SIG-M5 treated with dmso at 0.1 percent for 504 hours (cell line): Measurements from ENCODE around the gene NECAB3.
"Not testable (repeated sequence)": the region's sequence is repeated elsewhere in the genome, so short reads cannot be mapped to it uniquely, and the experiment has no call there.

Experiments used
- DNase-seq: peaks from one replicate; lab custom pipeline; 2025; ENCODE audit not compliant: unreplicated experiment; lab: John Stamatoyannopoulos, UW

Gene NECAB3, protein sequence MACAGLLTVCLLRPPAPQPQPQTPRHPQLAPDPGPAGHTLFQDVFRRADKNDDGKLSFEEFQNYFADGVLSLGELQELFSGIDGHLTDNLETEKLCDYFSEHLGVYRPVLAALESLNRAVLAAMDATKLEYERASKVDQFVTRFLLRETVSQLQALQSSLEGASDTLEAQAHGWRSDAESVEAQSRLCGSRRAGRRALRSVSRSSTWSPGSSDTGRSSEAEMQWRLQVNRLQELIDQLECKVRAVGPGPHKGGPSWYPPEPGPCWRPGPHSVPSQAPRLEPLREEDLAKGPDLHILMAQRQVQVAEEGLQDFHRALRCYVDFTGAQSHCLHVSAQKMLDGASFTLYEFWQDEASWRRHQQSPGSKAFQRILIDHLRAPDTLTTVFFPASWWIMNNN

DNA sequence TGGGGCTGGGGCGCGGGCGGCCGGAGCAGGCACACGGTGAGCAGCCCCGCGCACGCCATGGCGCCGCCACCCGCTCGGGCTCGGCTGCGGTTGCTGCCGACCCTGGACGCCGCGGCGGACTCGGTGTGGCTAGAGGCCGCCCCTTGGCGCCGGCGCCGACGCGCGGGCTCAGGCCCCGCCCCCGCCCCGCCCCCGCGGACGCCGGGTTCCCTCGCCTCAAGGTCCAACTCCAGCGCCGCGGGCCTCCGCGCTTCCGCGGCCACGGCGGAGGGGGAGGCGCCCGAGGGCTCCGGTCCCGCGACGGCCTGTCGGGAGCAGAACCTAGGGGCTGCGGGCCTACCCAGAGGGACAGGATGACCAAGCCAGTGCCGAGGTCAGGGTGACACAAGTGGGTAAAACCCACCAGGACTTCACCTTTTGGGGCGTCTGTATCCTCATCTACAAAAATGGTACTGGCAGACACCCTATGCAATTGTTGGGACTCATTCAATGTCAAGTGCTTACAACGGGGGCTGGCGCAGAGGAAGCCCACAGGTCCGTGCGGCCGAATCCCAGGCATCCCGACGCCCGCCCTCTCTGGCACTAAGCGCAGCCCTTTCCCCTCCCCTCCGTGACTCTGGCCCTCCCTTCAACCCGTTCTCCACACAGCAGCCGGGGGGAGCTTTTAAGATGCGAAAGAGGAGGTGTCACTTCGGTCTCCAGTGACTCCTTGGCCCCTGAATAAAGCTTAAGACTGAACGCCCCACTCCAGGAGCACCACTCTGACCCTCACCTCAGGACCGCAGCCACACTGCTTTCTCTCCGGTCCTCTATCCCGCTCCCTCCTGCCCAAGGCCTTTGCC, at the start of gene NECAB3:
Gene NECAB3, minus strand, starts transcription at position 135 of the 842 bp plus-strand sequence. Its CDS starts 76 bp downstream, at position 59.
- peak; percentile 57 for DNase-seq

DNA sequence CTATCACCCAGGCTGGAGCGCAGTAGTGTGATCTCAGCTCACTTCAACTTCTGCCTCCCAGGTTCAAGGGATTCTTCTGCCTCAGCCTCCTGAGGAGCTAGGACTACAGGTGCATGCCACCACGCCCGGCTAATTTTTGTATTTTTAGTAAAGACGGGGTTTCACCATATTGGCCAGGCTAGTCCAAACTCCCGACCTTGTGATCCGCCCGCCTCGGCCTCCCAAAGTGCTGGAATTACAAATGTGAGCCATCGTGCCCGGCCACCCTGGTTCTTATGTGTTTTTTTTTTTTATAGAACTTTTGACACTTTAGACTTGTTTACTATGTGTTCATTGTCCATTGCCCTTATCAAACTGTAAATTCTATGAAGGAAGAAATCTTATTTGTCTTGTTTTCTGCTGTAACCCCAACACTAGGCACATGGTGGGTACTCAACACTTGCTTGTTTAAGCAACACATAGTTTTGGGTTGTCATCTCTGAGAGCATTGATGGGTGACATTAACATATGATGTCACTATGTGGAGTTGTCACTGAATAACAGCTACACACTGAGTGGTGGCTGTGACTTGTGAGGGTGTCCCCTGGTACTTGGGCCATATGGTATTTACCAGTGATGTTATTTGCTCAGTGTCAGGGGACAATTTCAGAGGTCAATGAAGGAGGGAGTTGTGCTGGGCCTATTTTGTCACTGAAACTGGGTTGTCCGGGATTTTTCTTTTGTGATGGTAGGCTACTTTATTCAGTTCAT, 47.3 kb upstream of the NECAB3 start:
- DNase-seq = no peak

DNA sequence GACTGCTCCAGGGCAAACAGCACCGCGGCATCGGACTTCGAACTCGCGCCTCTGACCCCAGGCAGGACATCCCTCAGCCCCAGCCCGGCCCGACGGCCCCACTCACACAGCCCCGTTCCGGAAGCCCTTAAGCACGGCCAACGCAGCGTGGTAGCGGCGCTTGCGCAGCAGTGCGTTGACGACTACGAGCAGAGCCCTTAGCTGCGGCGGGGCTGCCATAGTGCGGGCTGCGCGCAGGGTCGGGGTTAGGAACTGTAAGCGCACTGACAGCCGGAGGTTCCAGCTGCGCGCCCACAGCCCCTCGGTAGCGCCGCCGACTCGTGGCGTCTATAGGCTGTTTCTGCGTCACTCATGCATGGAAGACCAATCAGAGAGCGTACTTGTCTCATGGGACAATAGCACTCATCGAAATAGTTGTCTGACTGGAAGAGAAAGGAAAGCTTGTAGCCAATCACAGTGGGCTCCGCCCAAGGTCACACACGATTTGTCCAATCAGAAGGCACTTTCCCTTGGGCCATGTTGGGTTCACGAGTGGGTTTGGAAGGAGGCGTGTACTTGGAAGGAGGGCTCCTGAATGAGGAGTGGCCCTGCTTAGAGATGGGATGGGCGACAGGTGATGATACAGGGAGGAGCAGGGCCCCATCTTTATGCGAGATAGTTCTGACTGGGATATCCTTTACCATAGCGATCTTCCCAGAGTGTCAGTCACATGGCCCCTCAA, 45.9 kb upstream of the NECAB3 start, which contains the start of gene PXMP4:
Gene PXMP4, minus strand, starts transcription at position 322 of the 721 bp plus-strand sequence. Its CDS starts 103 bp downstream, at position 219.
- peak; percentile 98 for DNase-seq

DNA sequence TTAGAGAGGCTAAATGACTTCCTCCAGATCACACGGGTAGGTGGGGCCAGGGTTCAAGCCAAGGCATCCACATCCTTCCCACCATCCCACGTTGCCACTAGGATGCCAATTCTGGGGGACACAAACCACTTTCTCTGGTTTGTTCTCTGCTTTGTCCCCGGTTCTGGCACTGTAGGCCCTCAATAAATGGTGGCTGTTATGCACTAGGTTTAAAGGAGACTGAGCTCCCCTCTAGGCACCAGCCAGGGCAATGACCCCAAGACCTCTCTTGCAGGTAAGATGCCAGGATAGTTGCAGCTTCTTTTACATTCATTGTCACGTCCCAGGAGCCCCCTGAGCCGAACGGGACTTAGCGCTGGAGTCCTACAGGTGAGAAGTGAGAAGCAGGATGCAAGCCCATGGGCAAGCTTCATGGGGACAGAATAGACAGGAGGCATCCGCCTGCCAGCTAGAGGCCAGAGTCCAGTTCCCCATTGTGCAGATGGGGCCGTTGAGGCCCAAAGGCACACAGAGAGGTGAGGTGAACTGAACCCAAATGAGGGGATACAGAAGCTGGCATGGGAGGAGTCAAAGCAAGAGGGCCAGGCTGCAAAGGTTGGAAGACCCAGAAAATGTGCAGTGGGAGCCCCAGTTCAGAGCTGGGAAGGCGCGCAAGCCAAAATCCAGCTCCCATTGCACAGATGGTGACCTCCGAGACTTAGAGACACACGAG, 45.2 kb upstream of the NECAB3 start:
- DNase-seq = no peak

DNA sequence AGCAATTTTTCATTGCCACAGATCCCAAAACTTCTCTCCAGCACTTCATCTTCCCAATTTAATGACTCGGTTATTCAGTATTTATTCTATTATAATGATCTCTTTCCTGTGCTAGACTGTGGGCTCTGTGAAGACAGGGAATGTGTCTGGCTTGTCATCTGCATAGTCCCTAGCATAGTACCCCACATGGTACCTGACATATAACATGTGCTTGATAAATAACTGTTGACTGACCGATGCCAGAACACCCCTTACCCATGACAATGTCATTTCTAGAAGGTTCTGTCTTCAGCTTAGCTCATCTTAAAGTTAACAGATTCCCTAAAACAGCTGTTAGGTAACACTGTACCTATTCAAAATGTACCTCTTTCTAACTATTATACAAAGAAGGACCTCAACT, 42.3 kb upstream of the NECAB3 start:
- no peak for DNase-seq

DNA sequence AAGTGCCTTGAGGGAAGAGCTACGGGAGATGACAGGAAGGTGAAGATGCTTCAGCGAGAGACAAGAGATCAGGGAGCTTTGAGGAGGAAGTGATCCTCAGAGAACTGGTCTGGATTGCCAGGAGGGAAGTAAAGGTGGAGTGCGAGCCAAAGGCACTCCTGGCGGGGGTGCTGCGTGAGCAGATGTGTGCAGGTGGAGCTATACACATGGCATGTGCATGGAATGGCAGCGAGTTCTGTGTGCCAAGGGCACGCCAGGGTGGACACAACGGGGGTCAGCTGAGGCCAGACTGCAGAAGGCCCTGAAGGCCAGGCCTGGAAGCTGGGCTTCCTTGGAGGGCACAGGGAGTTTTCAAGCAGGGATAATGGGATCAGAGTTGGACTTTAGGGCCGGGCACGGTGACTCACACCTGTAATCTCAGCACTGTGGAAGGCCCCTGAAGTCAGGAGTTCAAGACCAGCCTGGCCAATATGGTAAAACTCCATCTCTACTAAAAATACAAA, 39.7 kb upstream of the NECAB3 start:
- no peak for DNase-seq

DNA sequence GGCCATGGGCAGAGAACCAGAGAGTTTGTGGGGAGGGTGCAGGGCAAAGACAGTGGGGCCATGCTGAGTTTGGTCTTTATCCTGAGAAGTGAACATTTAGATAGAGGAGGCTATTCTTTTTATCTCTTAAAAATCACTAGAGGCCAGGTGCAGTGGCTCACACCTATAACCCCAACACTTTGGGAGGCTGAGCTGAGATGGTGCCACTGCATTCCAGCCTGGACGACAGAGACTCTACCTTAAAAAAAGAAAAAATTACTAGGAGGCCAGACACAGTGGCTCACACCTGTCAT, 37.2 kb upstream of the NECAB3 start:
- no peak for DNase-seq

DNA sequence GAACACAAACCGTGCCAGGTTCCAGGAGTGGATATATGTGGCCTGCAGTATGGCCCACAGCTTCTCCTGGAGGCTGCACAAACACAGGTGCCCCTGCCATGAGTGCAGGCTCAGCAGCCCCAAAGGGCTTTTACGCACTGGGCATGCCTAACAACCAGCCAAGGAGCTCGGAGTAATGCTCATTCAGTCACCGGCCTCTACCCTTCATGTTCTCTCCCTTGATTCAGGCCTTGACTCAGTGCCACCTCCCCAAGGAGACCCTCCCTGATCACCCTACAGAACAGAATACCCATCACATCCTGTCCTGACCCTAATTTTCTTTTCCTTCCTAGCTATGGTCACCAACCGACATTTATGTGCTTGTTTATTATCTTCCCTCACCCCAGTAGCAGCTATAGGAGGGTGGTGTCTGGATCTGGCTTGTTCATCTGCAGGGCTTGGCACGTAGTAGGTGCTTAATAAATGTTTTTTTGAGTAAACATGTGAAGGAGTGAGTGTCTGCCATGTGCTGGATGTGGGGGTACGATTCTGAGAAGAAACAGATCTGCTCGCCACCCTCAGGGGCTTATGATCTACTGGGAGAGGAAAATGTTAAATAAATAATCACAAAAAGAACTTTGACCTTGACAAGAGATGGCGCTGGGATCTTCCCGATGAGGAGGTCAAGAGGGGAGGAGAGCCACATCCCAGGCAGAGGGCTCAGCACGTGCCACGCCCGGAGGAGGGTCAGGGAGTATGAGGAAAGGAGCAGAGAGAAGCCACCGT, 36.6 kb upstream of the NECAB3 start:
- no peak for DNase-seq

DNA sequence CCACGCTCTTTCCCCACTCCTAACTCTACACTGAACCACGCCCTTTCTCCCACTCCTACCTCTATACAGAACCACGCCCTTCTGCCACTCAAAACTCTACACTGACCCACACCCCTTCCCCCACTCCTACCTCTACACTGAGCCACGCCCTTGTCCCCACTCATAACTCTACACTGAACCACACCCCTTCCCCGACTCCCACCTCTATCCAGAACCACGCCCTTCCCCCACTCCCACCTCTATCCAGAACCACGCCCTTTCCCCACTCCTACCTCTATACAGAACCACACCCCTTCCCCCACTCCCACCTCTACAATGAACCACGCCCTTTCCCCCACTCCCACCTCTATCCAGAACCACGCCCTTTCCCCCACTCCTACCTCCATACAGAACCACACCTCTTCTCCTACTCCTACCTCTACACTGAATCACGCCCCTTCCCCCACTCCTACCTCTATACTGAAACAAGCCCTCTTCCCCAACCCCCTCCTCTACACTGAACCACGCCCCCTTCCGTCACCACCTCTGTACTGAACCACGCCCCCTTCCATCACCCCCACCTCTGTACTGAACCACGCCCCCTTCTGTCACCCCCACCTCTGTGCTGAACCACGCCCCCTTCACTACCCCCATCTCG, 35.8 kb upstream of the NECAB3 start:
- DNase-seq = no peak

DNA sequence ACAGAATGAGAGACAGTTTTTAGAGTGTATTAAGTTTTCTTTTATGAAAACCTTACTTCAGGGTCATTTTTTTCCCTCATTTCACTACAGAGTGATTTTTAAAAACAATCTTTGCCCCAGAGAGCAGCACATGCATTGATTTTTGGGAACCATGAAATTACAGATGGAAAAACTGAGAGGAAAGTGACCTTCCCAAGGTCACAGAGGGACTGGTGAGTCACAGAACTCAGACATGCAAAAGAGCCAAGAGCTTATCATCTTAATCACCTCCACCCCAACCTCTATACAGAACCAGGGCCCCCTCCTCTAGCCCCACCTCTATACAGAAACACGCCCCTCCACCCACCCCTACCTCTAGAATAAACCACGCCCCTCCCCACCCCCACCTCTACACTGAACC, 35.2 kb upstream of the NECAB3 start:
- DNase-seq = no peak

DNA sequence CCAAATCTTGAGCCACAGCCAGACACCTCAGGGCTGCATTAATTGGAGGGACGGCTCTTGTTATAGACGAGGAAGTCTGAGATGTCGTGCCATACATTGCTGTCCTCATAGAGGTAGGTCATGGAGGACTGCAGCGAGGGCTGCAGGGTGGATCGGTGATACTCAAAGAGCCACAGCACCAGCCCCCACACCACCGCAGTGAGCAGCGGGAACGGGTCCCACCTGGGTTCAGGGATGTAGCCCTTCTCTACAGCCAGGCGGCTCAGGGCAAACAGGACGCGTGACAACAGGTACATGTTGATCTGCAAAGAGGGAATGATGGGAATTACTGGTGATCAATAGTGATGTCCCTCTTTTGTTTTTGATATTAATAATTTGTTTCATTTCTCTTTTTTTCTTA, 33.4 kb upstream of the NECAB3 start:
- no peak for DNase-seq

DNA sequence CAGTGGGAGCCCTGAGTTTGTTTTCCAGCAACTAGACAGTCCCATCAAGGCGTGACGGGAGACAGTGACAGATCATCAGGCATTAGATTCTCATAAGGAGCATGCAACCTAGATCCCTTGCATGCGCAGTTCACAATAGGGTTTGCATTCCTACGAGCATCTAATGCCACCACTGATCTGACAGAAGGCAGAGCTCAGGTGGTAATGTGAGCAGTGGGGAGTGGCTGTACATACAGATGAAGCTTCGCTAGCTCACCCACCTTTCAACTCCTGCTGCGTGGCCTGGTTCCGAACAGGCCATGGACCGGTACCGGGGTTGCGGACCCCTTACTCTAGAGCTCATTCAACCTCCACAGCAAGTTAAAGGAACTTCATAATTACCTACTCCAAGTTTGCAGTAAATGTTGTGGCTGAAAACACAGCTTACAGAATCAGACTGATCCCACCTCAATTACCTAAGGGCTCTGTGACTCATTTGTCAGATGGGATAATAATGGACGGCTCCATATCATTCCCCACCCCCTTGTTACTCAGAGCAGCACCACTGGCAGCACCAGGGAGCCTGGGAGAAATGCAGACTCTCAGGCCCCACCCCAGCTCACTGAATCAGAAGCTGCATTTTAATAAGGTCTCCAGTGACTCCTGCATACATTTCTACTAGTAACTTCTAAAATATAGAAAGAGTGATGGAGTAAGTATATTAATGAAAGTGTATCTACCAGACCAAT, 30.1 kb upstream of the NECAB3 start:
- no peak for DNase-seq

DNA sequence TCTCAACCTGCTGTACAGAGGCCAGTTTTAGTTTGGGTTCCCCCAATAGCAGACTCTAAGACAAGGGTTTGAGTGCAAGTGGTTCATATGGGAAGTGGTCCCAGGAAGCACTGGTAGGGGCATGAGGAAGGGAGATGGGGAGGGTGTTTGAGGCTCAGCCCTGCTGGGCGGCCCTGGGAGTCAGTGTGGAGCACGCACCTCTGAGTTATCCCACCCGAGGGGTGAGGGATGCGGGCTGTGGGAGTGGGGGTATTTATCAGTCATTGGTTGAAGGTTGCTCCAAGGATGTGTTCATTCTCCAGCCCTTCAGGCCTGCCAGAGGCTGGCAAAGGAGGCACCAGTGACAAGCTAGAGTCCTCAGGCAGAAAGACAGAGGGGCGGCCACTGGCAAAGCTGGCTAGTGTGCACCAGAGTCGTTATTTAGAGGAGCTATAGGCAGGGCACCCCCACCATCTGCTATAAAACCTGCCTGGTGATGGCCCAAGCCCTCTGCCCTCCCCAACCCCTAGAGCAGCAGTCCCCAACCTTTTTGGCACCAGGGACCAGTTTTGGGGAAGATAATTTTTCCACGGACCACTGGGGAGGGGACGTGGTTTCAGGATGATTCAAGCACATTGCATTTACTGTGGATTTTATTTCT, 29.4 kb upstream of the NECAB3 start:
- no peak for DNase-seq

DNA sequence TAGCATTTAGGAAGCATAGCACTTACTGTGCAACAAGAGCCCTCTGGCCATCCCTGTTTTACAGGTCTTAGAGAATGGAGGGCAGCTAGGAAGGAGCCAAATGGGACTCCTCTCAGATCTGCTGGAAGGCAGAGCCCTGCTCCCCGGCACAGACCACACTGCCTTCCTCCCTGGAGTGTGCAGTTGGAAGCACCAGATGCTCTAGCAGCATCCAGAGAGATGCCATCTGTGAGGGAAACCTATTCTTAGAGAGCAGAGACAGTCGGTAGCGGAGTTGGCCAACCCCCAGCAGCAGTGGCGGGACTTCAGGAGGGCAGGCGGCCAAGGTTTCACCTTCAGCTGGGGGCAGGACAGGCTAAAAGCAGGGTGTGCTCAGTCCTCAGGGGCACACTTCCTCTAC, 28.6 kb upstream of the NECAB3 start:
- DNase-seq = no peak

DNA sequence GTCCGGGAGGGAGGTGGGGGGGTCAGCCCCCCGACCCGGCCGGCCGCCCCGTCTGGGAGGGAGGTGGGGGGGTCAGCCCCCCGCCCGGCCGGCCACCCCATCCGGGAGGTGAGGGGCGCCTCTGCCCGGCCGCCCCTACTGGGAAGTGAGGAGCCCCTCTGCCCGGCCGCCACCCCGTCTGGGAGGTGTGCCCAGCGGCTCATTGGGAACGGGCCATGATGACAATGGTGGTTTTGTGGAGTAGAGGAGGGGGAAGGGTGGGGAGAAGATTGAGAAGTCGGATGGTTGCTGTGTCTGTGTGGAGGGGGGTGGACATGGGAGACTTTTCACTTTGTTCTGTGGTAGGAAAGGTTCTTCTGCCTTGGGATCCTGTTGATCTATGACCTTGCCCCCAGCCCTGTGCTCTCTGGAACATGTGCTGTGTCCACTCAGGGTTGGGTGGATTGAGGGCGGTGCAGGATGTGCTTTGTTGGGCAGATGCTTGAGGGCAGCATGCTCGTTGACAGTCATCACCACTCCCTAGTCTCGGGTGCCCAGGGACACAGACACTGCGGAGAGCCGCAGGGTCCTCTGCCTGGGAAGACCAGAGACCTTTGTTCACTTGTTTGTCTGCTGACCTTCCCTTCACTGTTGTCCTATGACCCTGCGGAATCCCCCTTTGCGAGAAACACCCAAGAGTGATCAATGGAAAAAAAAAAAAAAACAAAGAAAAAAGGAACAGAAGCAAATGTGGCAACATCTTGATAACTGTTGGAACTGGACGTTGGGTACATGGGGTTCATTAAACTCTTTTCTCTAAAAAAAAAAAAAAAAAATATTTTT, 27.6 kb upstream of the NECAB3 start:
- no peak for DNase-seq

DNA sequence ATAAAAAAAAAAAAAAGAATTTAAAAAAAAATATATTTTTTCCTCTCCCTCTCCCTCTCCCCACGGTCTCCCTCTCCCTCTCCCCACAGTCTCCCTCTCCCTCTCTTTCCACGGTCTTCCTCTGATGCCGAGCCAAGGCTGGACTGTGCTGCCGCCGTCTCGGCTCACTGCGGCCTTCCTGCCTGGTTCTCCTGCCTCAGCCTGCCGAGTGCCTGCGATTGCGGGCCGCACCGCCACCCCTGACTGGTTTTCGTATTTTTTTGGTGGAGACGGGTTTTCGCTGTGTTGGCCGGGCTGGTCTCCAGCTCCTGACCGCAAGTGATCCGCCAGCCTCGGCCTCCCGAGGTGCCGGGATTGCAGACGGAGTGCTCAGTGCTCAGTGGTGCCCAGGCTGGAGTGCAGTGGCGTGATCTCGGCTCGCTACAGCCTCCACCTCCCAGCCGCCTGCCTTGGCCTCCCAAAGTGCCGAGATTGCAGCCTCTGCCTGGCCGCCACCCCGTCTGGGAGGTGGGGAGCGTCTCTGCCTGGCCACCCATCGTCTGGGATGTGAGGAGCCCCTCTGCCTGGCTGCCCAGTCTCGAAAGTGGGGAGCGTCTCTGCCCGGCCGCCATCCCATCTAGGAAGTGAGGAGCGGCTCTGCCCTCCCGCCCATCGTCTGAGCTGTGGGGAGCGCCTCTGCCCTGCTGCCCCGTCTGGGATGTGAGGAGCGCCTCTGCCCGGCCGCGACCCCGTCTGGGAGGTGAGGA, 26.6 kb upstream of the NECAB3 start:
- not testable (repeated sequence) for DNase-seq
